GM23338 (cell line): ENCODE measurements around the gene TCF7L2. TPM values are rescaled to one million over a fixed set of nuclear protein-coding genes. Genes with fewer than 3 reads are reported as not detected.

Experiments
- ATAC-seq: fragments of 200-7000 bp; cut with Tn5 transposase; 3 replicates; pipeline ENCODE4 v1.9.1; 2020
- DNase-seq: peaks from one replicate; pipeline ENCODE4 v3.0.0-alpha.2; 2015; ENCODE audit warnings: low spot score
- H2AFZ ChIP-seq: fragments of 200-600 bp; sonication (generic); 2 replicates; pipeline ENCODE4 v1.8.0; 2016; ENCODE audit warnings: antibody characterized with exemption, mild to moderate bottlenecking, moderate library complexity
- H3F3A ChIP-seq: fragments of 200-600 bp; sonication (generic); replicated peaks from 2 replicates; pipeline ENCODE4 v1.8.0; 2017; ENCODE audit warnings: antibody characterized with exemption, mixed run types, low read depth
- H3K27ac ChIP-seq: fragments of 200-600 bp; sonication (generic); 2 replicates; pipeline ENCODE4 v1.6.1; 2016; ENCODE audit warnings: low read depth
- H3K27me3 ChIP-seq: fragments of 200-600 bp; sonication (generic); 2 replicates; pipeline ENCODE4 v1.8.0; 2016; ENCODE audit warnings: mild to moderate bottlenecking, mixed run types, moderate library complexity; ENCODE audit not compliant: insufficient read depth
- H3K36me3 ChIP-seq: fragments of 200-600 bp; sonication (generic); 2 replicates; pipeline ENCODE4 v1.8.0; 2016; ENCODE audit warnings: mild to moderate bottlenecking; ENCODE audit not compliant: insufficient read depth
- H3K4me1 ChIP-seq: fragments of 200-600 bp; sonication (generic); 2 replicates; pipeline ENCODE4 v1.8.0; 2016; ENCODE audit warnings: mild to moderate bottlenecking, moderate library complexity; ENCODE audit not compliant: insufficient read depth
- H3K4me2 ChIP-seq: fragments of 200-600 bp; sonication (generic); 2 replicates; pipeline ENCODE4 v1.7.1; 2017; ENCODE audit warnings: mixed run types
- H3K4me3 ChIP-seq: fragments of 200-600 bp; sonication (generic); 2 replicates; pipeline ENCODE4 v1.6.1; 2016; ENCODE audit warnings: mixed run types
- H3K79me2 ChIP-seq: fragments of 200-600 bp; sonication (generic); replicated peaks from 2 replicates; pipeline ENCODE4 v1.8.0; 2017; ENCODE audit warnings: mild to moderate bottlenecking; ENCODE audit not compliant: insufficient read depth
- H3K9me2 ChIP-seq: fragments of 200-600 bp; sonication (generic); 2 replicates; pipeline ENCODE4 v1.8.0; 2017; ENCODE audit not compliant: insufficient read depth
- H4K20me1 ChIP-seq: fragments of 200-600 bp; sonication (generic); replicated peaks from 2 replicates; pipeline ENCODE4 v1.8.0; 2017; ENCODE audit warnings: mild to moderate bottlenecking; ENCODE audit not compliant: insufficient read depth
- H3K27ac Mint-ChIP-seq: 2 replicates; pipeline ENCODE4 v1.8.0; 2020; ENCODE audit warnings: inconsistent platforms, mild to moderate bottlenecking, moderate library complexity, mixed read lengths
- H3K27me3 Mint-ChIP-seq: 3 replicates; pipeline ENCODE4 v1.8.0; 2022; ENCODE audit warnings: low read depth, mild to moderate bottlenecking, moderate library complexity, mixed read lengths, inconsistent platforms; ENCODE audit not compliant: insufficient read depth, poor library complexity
- H3K36me3 Mint-ChIP-seq: 3 replicates; pipeline ENCODE4 v1.8.0; 2021; ENCODE audit warnings: low read depth, mild to moderate bottlenecking, inconsistent platforms, moderate library complexity, mixed read lengths
- H3K4me1 Mint-ChIP-seq: 3 replicates; pipeline ENCODE4 v1.8.0; 2020; ENCODE audit warnings: mild to moderate bottlenecking, inconsistent platforms, mixed read lengths
- H3K4me3 Mint-ChIP-seq: 3 replicates; pipeline ENCODE4 v1.8.0; 2021; ENCODE audit warnings: moderate library complexity, mild to moderate bottlenecking, inconsistent platforms, mixed read lengths
- H3K9me3 Mint-ChIP-seq: 3 replicates; pipeline ENCODE4 v1.8.0; 2020; ENCODE audit warnings: moderate library complexity, mild to moderate bottlenecking, inconsistent platforms, mixed read lengths
- CREB1 ChIP-seq: fragments of 250-450 bp; sonication (Bioruptor Pico); IDR thresholded peaks from 2 replicates; pipeline ENCODE4 v1.5.0; 2020; ENCODE audit warnings: low read depth, mild to moderate bottlenecking, moderate library complexity
- EZH2 ChIP-seq: fragments of 200-600 bp; sonication (generic); IDR thresholded peaks from one replicate; pipeline ENCODE4 v1.8.0; 2017; ENCODE audit warnings: antibody characterized with exemption, mild to moderate bottlenecking, low read depth; ENCODE audit not compliant: unreplicated experiment
- EZH2phosphoT487 ChIP-seq: fragments of 200-600 bp; sonication (generic); IDR thresholded peaks from one replicate; pipeline ENCODE4 v1.8.1; 2018; ENCODE audit warnings: antibody characterized with exemption; ENCODE audit not compliant: unreplicated experiment
- JUNB ChIP-seq: IDR thresholded peaks from one replicate; pipeline ENCODE4 v1.6.1; 2016; ENCODE audit warnings: antibody characterized with exemption; ENCODE audit not compliant: unreplicated experiment
- NANOG ChIP-seq: IDR thresholded peaks from 2 replicates; pipeline ENCODE4 v1.6.1; 2016; ENCODE audit warnings: antibody characterized with exemption, borderline replicate concordance
- POLR2AphosphoS5 ChIP-seq: IDR thresholded peaks from 2 replicates; pipeline ENCODE4 v1.6.1; 2016; ENCODE audit warnings: antibody characterized with exemption, low read depth
- STAT1 ChIP-seq: IDR thresholded peaks from one replicate; pipeline ENCODE4 v1.6.1; 2016; ENCODE audit warnings: antibody characterized with exemption; ENCODE audit not compliant: unreplicated experiment
- ZNF114 ChIP-seq: fragments of 250-450 bp; sonication (Bioruptor Pico); IDR thresholded peaks from 2 replicates; pipeline ENCODE4 v1.5.0; 2020; ENCODE audit warnings: mild to moderate bottlenecking, moderate library complexity
- ZNF331 ChIP-seq: fragments of 250-450 bp; sonication (Bioruptor Pico); IDR thresholded peaks from 2 replicates; pipeline ENCODE4 v1.5.0; 2020; ENCODE audit warnings: low read depth, mild to moderate bottlenecking, moderate library complexity
- polyA plus RNA-seq: library from polyadenylated mRNA; unstranded; fragments of >200 nt; fragmentation: Nextera tagmentation; extraction: Ambion mirVana; gene quantifications from 2 replicates; pipeline ENCODE4 v1.2.1, GENCODE V29; 2016
- total RNA-seq: library from RNA; depleted of rRNA; stranded (reverse); fragments of >200 nt; shearing (Covaris generic); gene quantifications from 2 replicates; pipeline ENCODE4 v1.2.3, GENCODE V29; 2014
- TF ChIP-seq, protein P1 (sequence below): IDR thresholded peaks from one replicate; pipeline ENCODE4 v1.6.1; 2018; ENCODE audit warnings: antibody characterized with exemption; ENCODE audit not compliant: unreplicated experiment
- TF ChIP-seq, protein P2 (sequence below): fragments of 250-450 bp; sonication (Bioruptor Pico); IDR thresholded peaks from 2 replicates; pipeline ENCODE4 v1.5.0; 2020; ENCODE audit warnings: mild to moderate bottlenecking, moderate library complexity
- TF ChIP-seq, protein P3 (sequence below): IDR thresholded peaks from 2 replicates; pipeline ENCODE4 v1.6.1; 2016; ENCODE audit warnings: antibody characterized with exemption
- TF ChIP-seq, protein P4 (sequence below), 2 experiments: fragments of 200-600 bp in 1 of 2; sonication (generic) in 1 of 2; conservative IDR thresholded peaks; 2 replicates each; pipeline versions ENCODE4 v1.5.1 to v1.6.1; 2016 to 2017; ENCODE audit warnings: antibody characterized with exemption in 2 of 2, low read depth in 2 of 2, mild to moderate bottlenecking in 2 of 2, moderate library complexity in 1 of 2

The TCF7L2 gene
- total and polyA plus RNA-seq, 2 experiments from 2014 or later, result 32.2 to 80.8 TPM

DNA sequence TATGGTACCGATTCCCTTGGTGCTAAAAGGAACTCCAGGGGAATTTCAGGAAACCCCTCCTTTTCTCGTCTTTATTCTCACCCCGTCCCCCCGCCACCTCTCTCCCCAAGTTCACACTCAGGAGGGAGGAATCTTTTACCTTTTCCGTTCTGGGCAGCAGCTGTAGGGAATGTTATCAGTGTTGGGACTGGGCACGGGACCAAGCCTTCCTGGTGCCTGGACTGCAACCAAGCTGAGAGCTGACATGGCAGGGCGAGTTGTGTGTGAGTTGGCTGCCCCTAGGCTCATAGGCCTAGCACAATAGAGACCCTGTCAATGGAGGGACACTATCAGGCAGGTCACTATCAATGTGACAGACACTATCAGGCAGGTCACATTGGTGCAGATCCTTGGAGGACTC, 121.4 kb downstream of the TCF7L2 start:
- Mint-ChIP-seq H3K4me3 (no peak overlapping the region), H3K27ac (no peak overlapping the region), H3K4me1 (peaks cover 53% of the 10 kb centered on the region), H3K9me3 (no peaks in the 10 kb centered on the region), H3K27me3 (peaks cover 8% of the 10 kb centered on the region), H3K36me3 (peaks cover 22% of the 10 kb centered on the region)
- H2AFZ ChIP-seq, result no peak overlapping the region
- H3K4me3 ChIP-seq, result no peak overlapping the region
- H3K4me2 ChIP-seq, result no peak overlapping the region
- TF ChIP-seq EZH2phosphoT487 (no peak), NANOG (no peak), CREB1 (CRISPR knock-in tag) (no peak), EZH2 (no peak), STAT1 (no peak), POLR2AphosphoS5 (no peak), ZNF114 (no peak), JUNB (no peak), ZNF331 (CRISPR knock-in tag) (no peak)
- TF ChIP-seq, protein P1, sequence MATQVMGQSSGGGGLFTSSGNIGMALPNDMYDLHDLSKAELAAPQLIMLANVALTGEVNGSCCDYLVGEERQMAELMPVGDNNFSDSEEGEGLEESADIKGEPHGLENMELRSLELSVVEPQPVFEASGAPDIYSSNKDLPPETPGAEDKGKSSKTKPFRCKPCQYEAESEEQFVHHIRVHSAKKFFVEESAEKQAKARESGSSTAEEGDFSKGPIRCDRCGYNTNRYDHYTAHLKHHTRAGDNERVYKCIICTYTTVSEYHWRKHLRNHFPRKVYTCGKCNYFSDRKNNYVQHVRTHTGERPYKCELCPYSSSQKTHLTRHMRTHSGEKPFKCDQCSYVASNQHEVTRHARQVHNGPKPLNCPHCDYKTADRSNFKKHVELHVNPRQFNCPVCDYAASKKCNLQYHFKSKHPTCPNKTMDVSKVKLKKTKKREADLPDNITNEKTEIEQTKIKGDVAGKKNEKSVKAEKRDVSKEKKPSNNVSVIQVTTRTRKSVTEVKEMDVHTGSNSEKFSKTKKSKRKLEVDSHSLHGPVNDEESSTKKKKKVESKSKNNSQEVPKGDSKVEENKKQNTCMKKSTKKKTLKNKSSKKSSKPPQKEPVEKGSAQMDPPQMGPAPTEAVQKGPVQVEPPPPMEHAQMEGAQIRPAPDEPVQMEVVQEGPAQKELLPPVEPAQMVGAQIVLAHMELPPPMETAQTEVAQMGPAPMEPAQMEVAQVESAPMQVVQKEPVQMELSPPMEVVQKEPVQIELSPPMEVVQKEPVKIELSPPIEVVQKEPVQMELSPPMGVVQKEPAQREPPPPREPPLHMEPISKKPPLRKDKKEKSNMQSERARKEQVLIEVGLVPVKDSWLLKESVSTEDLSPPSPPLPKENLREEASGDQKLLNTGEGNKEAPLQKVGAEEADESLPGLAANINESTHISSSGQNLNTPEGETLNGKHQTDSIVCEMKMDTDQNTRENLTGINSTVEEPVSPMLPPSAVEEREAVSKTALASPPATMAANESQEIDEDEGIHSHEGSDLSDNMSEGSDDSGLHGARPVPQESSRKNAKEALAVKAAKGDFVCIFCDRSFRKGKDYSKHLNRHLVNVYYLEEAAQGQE, result no peak
- TF ChIP-seq, protein P2, sequence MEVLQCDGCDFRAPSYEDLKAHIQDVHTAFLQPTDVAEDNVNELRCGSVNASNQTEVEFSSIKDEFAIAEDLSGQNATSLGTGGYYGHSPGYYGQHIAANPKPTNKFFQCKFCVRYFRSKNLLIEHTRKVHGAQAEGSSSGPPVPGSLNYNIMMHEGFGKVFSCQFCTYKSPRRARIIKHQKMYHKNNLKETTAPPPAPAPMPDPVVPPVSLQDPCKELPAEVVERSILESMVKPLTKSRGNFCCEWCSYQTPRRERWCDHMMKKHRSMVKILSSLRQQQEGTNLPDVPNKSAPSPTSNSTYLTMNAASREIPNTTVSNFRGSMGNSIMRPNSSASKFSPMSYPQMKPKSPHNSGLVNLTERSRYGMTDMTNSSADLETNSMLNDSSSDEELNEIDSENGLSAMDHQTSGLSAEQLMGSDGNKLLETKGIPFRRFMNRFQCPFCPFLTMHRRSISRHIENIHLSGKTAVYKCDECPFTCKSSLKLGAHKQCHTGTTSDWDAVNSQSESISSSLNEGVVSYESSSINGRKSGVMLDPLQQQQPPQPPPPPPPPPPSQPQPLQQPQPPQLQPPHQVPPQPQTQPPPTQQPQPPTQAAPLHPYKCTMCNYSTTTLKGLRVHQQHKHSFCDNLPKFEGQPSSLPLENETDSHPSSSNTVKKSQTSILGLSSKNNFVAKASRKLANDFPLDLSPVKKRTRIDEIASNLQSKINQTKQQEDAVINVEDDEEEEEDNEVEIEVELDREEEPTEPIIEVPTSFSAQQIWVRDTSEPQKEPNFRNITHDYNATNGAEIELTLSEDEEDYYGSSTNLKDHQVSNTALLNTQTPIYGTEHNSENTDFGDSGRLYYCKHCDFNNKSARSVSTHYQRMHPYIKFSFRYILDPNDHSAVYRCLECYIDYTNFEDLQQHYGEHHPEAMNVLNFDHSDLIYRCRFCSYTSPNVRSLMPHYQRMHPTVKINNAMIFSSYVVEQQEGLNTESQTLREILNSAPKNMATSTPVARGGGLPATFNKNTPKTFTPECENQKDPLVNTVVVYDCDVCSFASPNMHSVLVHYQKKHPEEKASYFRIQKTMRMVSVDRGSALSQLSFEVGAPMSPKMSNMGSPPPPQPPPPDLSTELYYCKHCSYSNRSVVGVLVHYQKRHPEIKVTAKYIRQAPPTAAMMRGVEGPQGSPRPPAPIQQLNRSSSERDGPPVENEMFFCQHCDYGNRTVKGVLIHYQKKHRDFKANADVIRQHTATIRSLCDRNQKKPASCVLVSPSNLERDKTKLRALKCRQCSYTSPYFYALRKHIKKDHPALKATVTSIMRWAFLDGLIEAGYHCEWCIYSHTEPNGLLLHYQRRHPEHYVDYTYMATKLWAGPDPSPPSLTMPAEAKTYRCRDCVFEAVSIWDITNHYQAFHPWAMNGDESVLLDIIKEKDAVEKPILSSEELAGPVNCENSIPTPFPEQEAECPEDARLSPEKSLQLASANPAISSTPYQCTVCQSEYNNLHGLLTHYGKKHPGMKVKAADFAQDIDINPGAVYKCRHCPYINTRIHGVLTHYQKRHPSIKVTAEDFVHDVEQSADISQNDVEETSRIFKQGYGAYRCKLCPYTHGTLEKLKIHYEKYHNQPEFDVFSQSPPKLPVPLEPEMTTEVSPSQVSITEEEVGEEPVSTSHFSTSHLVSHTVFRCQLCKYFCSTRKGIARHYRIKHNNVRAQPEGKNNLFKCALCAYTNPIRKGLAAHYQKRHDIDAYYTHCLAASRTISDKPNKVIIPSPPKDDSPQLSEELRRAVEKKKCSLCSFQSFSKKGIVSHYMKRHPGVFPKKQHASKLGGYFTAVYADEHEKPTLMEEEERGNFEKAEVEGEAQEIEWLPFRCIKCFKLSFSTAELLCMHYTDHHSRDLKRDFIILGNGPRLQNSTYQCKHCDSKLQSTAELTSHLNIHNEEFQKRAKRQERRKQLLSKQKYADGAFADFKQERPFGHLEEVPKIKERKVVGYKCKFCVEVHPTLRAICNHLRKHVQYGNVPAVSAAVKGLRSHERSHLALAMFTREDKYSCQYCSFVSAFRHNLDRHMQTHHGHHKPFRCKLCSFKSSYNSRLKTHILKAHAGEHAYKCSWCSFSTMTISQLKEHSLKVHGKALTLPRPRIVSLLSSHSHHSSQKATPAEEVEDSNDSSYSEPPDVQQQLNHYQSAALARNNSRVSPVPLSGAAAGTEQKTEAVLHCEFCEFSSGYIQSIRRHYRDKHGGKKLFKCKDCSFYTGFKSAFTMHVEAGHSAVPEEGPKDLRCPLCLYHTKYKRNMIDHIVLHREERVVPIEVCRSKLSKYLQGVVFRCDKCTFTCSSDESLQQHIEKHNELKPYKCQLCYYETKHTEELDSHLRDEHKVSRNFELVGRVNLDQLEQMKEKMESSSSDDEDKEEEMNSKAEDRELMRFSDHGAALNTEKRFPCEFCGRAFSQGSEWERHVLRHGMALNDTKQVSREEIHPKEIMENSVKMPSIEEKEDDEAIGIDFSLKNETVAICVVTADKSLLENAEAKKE (CRISPR knock-in tag), result no peak
- TF ChIP-seq, protein P3, sequence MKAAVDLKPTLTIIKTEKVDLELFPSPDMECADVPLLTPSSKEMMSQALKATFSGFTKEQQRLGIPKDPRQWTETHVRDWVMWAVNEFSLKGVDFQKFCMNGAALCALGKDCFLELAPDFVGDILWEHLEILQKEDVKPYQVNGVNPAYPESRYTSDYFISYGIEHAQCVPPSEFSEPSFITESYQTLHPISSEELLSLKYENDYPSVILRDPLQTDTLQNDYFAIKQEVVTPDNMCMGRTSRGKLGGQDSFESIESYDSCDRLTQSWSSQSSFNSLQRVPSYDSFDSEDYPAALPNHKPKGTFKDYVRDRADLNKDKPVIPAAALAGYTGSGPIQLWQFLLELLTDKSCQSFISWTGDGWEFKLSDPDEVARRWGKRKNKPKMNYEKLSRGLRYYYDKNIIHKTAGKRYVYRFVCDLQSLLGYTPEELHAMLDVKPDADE, result no peak
- TF ChIP-seq, protein P4, sequence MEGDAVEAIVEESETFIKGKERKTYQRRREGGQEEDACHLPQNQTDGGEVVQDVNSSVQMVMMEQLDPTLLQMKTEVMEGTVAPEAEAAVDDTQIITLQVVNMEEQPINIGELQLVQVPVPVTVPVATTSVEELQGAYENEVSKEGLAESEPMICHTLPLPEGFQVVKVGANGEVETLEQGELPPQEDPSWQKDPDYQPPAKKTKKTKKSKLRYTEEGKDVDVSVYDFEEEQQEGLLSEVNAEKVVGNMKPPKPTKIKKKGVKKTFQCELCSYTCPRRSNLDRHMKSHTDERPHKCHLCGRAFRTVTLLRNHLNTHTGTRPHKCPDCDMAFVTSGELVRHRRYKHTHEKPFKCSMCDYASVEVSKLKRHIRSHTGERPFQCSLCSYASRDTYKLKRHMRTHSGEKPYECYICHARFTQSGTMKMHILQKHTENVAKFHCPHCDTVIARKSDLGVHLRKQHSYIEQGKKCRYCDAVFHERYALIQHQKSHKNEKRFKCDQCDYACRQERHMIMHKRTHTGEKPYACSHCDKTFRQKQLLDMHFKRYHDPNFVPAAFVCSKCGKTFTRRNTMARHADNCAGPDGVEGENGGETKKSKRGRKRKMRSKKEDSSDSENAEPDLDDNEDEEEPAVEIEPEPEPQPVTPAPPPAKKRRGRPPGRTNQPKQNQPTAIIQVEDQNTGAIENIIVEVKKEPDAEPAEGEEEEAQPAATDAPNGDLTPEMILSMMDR (conservative IDR thresholded peaks at IDR 0.05; ENCODE audit: low read depth in 2 of 2), result no peak
- peaks cover 44% of the 10 kb centered on the region for H3K4me1 ChIP-seq
- H3K36me3 ChIP-seq, result no peaks in the 10 kb centered on the region
- peaks cover 8% of the 10 kb centered on the region for H3F3A ChIP-seq
- peak; percentile 12; the same call in 2 of the 3 replicates for ATAC-seq
- no peaks in the 10 kb centered on the region for H3K9me2 ChIP-seq
- H3K79me2 ChIP-seq, result peaks cover 94% of the 10 kb centered on the region
- DNase-seq, result no peak
- H4K20me1 ChIP-seq, result peaks cover 60% of the 10 kb centered on the region
- H3K27ac ChIP-seq, result no peak overlapping the region
- H3K27me3 ChIP-seq, result no peaks in the 10 kb centered on the region
